Tibial nerve (tissue), 4 donors: ENCODE data around the gene MAP2K2.

Source experiments
- EP300 ChIP-seq, 2 donors: sonication (generic); formaldehyde crosslinking; IDR thresholded peaks; one replicate each; pipeline ENCODE4 v1.6.1; 2017; ENCODE audit warnings: antibody characterized with exemption in 2 of 2, mild to moderate bottlenecking in 1 of 2
- POLR2A ChIP-seq, 2 donors: fragments of 450-650 bp; IDR thresholded peaks; one replicate each; pipeline ENCODE4 v1.6.1; 2017; ENCODE audit warnings: antibody characterized with exemption in 2 of 2, mild to moderate bottlenecking in 2 of 2, moderate library complexity in 2 of 2
- TF ChIP-seq, protein P1 (sequence below), 5 experiments: fragments of 200-600 bp in 3 of 5; fragments of 450-650 bp in 2 of 5; sonication (generic) in 3 of 5; IDR thresholded peaks; one replicate each; pipeline ENCODE4 v1.5.1; 2016 to 2019; ENCODE audit warnings: antibody characterized with exemption in 5 of 5, mild to moderate bottlenecking in 3 of 5, moderate library complexity in 2 of 5

DNA sequence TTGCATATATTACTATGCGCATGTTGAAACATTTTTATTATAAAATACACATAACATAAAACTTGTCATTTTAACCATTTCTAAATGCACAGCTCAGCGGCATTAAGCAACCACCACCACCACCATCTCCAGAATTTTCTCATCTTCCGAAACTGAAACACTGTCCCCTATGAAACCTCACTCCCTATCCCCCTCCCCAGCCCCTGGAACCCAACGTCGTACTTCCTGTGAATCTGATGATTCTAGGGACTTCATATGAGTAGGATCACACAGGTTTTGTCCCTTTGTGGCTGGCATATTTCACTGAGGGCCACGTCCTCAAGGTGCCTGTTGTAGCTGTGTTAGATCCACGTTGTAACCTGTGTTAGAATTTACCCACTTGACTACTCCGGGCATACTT is 716 bp upstream of the MAP2K2 start:
- TF ChIP-seq, protein P1, sequence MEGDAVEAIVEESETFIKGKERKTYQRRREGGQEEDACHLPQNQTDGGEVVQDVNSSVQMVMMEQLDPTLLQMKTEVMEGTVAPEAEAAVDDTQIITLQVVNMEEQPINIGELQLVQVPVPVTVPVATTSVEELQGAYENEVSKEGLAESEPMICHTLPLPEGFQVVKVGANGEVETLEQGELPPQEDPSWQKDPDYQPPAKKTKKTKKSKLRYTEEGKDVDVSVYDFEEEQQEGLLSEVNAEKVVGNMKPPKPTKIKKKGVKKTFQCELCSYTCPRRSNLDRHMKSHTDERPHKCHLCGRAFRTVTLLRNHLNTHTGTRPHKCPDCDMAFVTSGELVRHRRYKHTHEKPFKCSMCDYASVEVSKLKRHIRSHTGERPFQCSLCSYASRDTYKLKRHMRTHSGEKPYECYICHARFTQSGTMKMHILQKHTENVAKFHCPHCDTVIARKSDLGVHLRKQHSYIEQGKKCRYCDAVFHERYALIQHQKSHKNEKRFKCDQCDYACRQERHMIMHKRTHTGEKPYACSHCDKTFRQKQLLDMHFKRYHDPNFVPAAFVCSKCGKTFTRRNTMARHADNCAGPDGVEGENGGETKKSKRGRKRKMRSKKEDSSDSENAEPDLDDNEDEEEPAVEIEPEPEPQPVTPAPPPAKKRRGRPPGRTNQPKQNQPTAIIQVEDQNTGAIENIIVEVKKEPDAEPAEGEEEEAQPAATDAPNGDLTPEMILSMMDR (IDR thresholded peaks at IDR 0.05), result no peak
- TF ChIP-seq POLR2A (IDR thresholded peaks at IDR 0.05) (no peak), EP300 (IDR thresholded peaks at IDR 0.05) (no peak)
